ENCODE measurements around the gene ATP5MK.

ATP5MK gene

DNA sequence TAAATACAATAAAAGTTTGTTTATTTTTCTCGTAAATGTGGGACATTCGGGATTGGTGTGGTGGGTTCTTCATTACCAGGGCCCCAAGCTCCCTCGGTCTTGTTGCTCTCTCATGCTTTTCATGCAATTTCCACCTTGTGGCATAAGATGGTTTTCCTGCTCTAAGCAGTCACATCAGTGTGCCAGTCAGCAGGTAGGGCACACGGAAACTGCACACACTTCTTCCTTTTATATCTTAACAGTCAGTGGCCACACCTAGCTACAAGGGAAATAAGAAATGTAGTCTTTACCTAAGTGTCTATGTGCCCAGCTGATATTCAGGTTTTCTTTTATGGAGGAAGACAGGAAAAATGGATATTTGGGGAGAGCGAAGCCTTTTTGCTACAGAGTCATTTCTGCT, 22.0 kb downstream of the ATP5MK start (continued):
- TF ChIP-seq, protein P1, sequence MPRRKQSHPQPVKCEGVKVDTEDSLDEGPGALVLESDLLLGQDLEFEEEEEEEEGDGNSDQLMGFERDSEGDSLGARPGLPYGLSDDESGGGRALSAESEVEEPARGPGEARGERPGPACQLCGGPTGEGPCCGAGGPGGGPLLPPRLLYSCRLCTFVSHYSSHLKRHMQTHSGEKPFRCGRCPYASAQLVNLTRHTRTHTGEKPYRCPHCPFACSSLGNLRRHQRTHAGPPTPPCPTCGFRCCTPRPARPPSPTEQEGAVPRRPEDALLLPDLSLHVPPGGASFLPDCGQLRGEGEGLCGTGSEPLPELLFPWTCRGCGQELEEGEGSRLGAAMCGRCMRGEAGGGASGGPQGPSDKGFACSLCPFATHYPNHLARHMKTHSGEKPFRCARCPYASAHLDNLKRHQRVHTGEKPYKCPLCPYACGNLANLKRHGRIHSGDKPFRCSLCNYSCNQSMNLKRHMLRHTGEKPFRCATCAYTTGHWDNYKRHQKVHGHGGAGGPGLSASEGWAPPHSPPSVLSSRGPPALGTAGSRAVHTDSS (tag by site-specific recombination; IDR thresholded peaks at IDR 0.05): no peak
- TF ChIP-seq ZNF366 (tag by site-specific recombination; conservative IDR thresholded peaks at IDR 0.05) (no peak), ZNF747 (tag by site-specific recombination; IDR thresholded peaks at IDR 0.05) (no peak), ZNF140 (tag by site-specific recombination; IDR thresholded peaks at IDR 0.05) (no peak)
- TF ChIP-seq, protein P2, sequence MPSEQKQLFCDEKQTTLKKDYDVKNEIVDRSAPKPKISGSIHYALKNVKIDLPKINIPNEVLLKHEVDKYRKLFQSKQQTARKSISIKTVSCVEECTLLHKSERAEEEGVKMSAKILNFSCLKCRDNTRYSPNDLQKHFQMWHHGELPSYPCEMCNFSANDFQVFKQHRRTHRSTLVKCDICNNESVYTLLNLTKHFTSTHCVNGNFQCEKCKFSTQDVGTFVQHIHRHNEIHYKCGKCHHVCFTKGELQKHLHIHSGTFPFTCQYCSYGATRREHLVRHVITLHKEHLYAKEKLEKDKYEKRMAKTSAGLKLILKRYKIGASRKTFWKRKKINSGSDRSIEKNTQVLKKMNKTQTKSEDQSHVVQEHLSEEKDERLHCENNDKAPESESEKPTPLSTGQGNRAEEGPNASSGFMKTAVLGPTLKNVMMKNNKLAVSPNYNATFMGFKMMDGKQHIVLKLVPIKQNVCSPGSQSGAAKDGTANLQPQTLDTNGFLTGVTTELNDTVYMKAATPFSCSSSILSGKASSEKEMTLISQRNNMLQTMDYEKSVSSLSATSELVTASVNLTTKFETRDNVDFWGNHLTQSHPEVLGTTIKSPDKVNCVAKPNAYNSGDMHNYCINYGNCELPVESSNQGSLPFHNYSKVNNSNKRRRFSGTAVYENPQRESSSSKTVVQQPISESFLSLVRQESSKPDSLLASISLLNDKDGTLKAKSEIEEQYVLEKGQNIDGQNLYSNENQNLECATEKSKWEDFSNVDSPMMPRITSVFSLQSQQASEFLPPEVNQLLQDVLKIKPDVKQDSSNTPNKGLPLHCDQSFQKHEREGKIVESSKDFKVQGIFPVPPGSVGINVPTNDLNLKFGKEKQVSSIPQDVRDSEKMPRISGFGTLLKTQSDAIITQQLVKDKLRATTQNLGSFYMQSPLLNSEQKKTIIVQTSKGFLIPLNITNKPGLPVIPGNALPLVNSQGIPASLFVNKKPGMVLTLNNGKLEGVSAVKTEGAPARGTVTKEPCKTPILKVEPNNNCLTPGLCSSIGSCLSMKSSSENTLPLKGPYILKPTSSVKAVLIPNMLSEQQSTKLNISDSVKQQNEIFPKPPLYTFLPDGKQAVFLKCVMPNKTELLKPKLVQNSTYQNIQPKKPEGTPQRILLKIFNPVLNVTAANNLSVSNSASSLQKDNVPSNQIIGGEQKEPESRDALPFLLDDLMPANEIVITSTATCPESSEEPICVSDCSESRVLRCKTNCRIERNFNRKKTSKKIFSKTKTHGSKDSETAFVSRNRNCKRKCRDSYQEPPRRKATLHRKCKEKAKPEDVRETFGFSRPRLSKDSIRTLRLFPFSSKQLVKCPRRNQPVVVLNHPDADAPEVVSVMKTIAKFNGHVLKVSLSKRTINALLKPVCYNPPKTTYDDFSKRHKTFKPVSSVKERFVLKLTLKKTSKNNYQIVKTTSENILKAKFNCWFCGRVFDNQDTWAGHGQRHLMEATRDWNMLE (tag by site-specific recombination; conservative IDR thresholded peaks at IDR 0.05; ENCODE audit: low read depth): no peak
- TF ChIP-seq, protein P3, sequence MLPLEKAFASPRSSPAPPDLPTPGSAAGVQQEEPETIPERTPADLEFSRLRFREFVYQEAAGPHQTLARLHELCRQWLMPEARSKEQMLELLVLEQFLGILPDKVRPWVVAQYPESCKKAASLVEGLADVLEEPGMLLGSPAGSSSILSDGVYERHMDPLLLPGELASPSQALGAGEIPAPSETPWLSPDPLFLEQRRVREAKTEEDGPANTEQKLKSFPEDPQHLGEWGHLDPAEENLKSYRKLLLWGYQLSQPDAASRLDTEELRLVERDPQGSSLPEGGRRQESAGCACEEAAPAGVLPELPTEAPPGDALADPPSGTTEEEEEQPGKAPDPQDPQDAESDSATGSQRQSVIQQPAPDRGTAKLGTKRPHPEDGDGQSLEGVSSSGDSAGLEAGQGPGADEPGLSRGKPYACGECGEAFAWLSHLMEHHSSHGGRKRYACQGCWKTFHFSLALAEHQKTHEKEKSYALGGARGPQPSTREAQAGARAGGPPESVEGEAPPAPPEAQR (tag by site-specific recombination; IDR thresholded peaks at IDR 0.05): no peak

DNA sequence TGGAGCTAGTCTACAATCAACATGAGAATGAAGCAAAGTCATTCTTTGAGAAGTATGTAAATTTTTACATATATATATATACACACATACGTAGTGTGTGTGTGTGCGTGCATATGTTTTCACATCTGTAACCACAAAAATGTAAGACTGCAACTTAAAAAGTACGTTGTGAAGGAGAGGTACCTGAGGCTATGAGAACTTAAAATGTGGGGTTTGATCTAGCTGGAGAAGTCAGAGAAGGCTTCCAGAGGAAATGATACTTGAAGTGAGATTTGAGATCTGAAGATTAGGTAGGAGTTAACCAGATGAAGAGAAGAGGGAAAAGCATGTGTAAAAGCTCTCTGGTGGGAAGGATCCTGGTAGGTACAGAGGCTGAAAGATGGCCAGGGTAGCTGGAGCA, 22.7 kb downstream of the ATP5MK start:
- H3K4me1 ChIP-seq (ENCODE audit: control insufficient read depth, insufficient read depth, low read length): peaks cover 3% of the 10 kb centered on the region; the same call in 1 of the 2 replicates
- H3K9me3 ChIP-seq (ENCODE audit: control insufficient read depth, insufficient read depth, low read depth, low read length): no peaks in the 10 kb centered on the region
- no peak overlapping the region for H3K4me3 ChIP-seq (ENCODE audit: low read depth, low read length)
- H3K36me3 ChIP-seq (ENCODE audit: control insufficient read depth in 2 of 2, insufficient read depth in 1 of 2, low read length in 2 of 2): peaks cover 45 to 46% of the 10 kb centered on the region in 2 experiments
- POLR2A ChIA-PET: interaction anchor here (1.3 kb wide), 1 partner anchor 23 kb away, joined by 11 read pairs; the partner anchor contains the start of genes ATP5MK and PDCD11
- no peak for TF ChIP-seq ZNF837 (tag by site-specific recombination; IDR thresholded peaks at IDR 0.05)
- no peak for TF ChIP-seq ZNF548 (tag by site-specific recombination; IDR thresholded peaks at IDR 0.05)
- H3K27ac ChIP-seq (ENCODE audit: extremely low read depth, low read depth, low read length): no peak overlapping the region
- CTCF ChIA-PET: interaction anchor here (0.6 kb wide), 1 partner anchor 31 kb away, joined by 3 read pairs; no protein-coding TSS in a partner anchor

DNA sequence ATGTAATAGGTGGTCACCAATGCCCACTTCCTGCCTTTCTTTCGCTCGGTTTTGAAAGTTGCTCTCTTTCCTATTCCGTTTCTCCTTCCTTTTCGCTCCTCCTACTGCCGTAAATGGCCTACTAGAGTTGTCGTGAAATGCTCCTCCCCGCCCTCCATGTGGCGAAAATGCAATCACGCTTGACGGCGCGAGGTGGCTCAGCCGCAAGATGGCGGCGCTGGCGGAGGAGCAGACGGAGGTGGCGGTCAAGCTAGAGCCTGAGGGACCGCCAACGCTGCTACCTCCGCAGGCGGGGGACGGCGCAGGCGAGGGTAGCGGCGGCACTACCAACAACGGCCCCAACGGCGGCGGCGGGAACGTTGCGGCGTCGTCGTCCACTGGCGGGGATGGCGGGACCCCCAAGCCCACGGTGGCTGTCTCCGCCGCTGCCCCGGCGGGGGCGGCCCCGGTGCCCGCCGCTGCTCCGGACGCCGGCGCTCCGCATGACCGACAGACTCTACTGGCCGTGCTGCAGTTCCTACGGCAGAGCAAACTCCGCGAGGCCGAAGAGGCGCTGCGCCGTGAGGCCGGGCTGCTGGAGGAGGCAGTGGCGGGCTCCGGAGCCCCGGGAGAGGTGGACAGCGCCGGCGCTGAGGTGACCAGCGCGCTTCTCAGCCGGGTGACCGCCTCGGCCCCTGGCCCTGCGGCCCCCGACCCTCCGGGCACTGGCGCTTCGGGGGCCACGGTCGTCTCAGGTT, 28.3 kb downstream of the ATP5MK start, which contains the start of gene TAF5:
TAF5 (plus strand) TSS at position 195 of the 737 bp plus-strand sequence; CDS start at position 209, 14 bp downstream.
- ChIA-PET POLR2A (interaction anchor here (0.6 to 2.1 kb wide), 12 partner anchors 9 to 1092 kb away, joined by 3 to 21 read pairs (median 4); partner anchors contain the start of genes ATP5MK, CALHM2, NEURL1 and PCGF6), CTCF (interaction anchor here (0.7 to 1.0 kb wide), 2 partner anchors 945 to 1182 kb away, joined by 3 read pairs; no protein-coding TSS in a partner anchor)
- Histone ChIP-seq H3K4me1 (ENCODE audit: control insufficient read depth, insufficient read depth, low read length) (peaks cover 3% of the 10 kb centered on the region; the same call in 1 of the 2 replicates), H3K36me3 (ENCODE audit: control insufficient read depth in 2 of 2, insufficient read depth in 1 of 2, low read length in 2 of 2) (peaks cover 0 to 4% of the 10 kb centered on the region in 2 experiments; a peak in 1 of 3 replicates), H3K4me3 (ENCODE audit: low read depth, low read length) (peak within 1 kb of the TSS; percentile 98), H3K27ac (ENCODE audit: extremely low read depth, low read depth, low read length) (peak within 1 kb of the TSS; percentile 89), H3K9me3 (ENCODE audit: control insufficient read depth, insufficient read depth, low read depth, low read length) (no peaks in the 10 kb centered on the region)
- no peak for TF ChIP-seq ZNF266 (tag by site-specific recombination; IDR thresholded peaks at IDR 0.05; ENCODE audit: low read depth)
- TF ChIP-seq ZNF571 (tag by site-specific recombination; IDR thresholded peaks at IDR 0.05): no peak
- no peak for TF ChIP-seq WT1 (tag by site-specific recombination; IDR thresholded peaks at IDR 0.05)
- TF ChIP-seq, protein P4, sequence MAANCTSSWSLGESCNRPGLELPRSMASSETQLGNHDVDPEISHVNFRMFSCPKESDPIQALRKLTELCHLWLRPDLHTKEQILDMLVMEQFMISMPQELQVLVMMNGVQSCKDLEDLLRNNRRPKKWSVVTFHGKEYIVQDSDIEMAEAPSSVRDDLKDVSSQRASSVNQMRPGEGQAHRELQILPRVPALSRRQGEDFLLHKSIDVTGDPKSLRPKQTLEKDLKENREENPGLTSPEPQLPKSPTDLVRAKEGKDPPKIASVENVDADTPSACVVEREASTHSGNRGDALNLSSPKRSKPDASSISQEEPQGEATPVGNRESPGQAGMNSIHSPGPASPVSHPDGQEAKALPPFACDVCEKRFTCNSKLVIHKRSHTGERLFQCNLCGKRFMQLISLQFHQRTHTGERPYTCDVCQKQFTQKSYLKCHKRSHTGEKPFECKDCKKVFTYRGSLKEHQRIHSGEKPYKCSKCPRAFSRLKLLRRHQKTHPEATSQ (tag by site-specific recombination; IDR thresholded peaks at IDR 0.05): 0 out of 2 replicates have a peak, but pooled peaks have one; percentile 33
- TF ChIP-seq ZNF707 (tag by site-specific recombination; IDR thresholded peaks at IDR 0.05): no peak
- no peak for TF ChIP-seq ZBTB8A (tag by site-specific recombination; IDR thresholded peaks at IDR 0.05)
- TF ChIP-seq, protein P5, sequence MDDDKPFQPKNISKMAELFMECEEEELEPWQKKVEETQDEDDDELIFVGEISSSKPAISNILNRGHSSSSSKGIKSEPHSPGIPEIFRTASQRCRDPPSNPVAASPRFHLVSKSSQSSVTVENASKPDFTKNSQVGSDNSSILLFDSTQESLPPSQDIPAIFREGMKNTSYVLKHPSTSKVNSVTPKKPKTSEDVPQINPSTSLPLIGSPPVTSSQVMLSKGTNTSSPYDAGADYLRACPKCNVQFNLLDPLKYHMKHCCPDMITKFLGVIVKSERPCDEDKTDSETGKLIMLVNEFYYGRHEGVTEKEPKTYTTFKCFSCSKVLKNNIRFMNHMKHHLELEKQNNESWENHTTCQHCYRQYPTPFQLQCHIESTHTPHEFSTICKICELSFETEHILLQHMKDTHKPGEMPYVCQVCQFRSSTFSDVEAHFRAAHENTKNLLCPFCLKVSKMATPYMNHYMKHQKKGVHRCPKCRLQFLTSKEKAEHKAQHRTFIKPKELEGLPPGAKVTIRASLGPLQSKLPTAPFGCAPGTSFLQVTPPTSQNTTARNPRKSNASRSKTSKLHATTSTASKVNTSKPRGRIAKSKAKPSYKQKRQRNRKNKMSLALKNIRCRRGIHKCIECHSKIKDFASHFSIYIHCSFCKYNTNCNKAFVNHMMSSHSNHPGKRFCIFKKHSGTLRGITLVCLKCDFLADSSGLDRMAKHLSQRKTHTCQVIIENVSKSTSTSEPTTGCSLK (tag by site-specific recombination; IDR thresholded peaks at IDR 0.05): no peak
- TF ChIP-seq, protein P6, sequence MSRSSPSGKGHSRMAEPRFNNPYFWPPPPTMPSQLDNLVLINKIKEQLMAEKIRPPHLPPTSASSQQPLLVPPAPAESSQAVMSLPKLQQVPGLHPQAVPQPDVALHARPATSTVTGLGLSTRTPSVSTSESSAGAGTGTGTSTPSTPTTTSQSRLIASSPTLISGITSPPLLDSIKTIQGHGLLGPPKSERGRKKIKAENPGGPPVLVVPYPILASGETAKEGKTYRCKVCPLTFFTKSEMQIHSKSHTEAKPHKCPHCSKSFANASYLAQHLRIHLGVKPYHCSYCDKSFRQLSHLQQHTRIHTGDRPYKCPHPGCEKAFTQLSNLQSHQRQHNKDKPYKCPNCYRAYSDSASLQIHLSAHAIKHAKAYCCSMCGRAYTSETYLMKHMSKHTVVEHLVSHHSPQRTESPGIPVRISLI (tag by site-specific recombination; IDR thresholded peaks at IDR 0.05): no peak

Measured in HEK293 (cell line).